HG03378 (cell line): Measurements from ENCODE around the gene TAF9B.
"Not testable (repeated sequence)": the region's sequence is repeated elsewhere in the genome, so short reads cannot be mapped to it uniquely, and the experiment has no call there.

Experiments used
- ATAC-seq: cut with Tn5 transposase; IDR thresholded peaks from one replicate; pipeline ENCODE4 v1.9.1; 2021; ENCODE audit warnings: mild to moderate bottlenecking, moderate library complexity; ENCODE audit not compliant: unreplicated experiment

Gene TAF9B

GRCh38 chrX:78139160-78140123 lies at the start of gene TAF9B:
TSS of gene TAF9B (minus strand) at chrX:78139650. CDS start at chrX:78139611, 39 bp downstream.
- peak; percentile 89 for ATAC-seq

GRCh38 chrX:78182881-78183280 lies 43.4 kb upstream of the TAF9B start:
- no peak for ATAC-seq

DNA sequence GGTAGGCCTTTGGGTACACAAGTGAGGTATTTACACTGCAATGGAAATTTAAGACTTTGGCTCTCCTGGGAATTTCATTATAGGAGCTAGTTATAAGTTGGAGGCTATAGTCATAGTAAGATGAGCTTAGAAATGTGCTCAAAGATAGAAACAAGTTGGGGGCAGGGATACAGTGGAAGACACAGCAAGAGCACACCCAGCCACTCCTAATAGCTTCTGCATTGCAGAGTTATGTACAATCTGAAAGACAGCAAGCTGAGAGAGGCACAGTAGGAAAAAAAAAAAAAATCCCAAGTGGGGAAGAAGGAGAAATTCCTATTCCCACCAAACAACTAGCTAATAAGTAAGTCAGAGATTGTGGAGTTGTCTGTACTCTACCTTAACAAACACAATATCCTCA lies 41.9 kb upstream of the TAF9B start:
- no peak for ATAC-seq

- ATAC-seq: no peak
Measured at GRCh38 chrX:78168065-78168464, 28.6 kb upstream of the TAF9B start.

DNA sequence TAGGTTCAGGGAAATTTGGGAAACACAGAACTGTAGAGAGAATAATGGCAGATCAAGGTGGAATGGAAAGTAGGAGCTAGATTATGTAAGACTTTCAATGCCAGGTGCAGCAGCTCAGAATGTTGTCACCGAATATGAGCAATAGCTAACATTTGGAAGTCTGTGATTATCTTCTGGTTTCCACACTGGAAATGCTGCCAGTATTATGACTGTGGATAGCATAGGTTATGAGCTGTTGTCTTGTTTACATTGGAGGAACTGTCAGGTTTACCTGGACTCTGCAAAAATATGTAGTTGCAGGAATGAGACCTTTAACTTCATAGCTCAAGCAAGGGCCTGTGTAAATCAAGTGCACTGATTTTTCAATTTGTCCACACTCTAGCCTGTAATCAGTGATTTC lies 26.0 kb upstream of the TAF9B start:
- no peak for ATAC-seq

DNA sequence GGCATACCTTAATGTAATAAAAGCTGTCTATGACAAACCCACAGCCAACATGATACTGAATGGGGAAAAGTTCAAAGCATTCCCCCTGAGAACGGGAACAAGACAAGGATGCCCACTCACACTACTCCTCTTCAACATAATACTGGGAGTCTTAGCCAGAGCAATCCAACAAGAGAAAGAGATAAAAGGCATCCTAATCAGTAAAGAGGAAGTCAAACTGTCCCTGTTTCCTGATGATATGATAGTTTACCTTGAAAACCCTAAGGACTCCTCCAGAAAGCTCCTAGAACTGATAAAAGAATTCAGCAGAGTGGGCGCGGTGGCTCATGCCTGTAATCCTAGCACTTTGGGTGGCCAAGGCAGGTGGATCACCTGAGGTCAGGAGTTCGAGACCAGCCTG lies 23.7 kb upstream of the TAF9B start:
- not testable (repeated sequence) for ATAC-seq

- not testable (repeated sequence) for ATAC-seq
Measured at GRCh38 chrX:78160711-78161110, 21.3 kb upstream of the TAF9B start.

DNA sequence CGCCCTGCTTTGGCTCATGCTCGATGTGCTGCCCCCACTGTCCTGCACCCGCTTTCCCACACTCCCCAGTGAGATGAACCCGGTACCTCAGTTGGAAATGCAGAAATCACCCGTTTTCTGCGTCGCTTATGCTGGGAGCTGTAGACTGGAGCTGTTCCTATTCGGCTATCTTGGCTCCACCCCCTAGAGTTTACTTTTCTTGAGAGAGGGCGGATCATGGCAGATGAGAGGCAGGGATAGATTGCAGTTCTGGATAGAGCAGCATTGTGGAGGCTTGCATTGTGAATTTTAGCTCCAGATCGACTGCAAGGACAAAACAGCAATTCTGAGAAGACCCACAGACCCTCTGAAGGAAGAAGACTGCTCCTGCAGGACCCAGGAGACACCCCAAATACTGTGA lies 18.4 kb upstream of the TAF9B start:
- not testable (repeated sequence) for ATAC-seq

DNA sequence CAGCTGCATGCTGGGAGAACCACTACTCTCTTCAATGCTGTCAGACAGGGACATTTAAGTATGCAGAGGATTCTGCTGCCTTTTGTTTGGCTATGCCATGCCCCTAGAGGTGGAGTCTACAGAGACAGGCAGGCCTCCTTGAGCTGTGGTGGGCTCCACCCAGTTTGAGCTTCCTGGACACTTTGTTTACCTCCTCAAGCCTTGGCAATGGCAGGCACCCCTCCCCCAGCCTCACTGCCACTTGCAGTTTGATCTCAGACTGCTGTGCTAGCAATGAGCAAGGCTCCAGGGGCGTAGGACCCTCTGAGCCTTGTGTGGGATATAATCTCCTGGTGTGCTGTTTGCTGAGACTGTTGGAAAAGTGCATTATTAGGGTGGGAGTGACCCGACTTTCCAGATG lies 17.9 kb upstream of the TAF9B start:
- ATAC-seq: not testable (repeated sequence)

GRCh38 chrX:78147002-78147540 lies 7.6 kb upstream of the TAF9B start:
- not testable (repeated sequence) for ATAC-seq

GRCh38 chrX:78140206-78140605 lies 756 bp upstream of the TAF9B start:
- ATAC-seq: no peak

- ATAC-seq: no peak
Measured at GRCh38 chrX:78133238-78133960, 6.1 kb downstream of the TAF9B start.

DNA sequence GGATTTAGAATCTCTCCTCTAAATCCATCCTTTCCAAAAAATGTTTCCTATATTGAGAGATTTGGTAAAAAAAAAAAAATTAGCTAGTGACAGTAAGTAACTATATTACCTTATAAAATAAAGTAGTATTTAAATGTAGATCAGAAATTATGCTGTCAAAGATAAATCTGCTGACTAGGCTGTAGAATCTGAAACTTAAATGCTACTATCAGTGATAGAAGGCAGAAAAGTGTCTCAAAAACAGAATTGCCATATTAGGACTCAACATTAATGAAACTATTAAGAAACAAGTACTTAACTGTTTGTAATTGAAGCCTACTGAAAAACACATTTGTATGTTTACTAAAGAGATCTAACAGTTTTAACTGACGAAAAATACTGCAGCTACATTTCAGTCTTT lies 8.3 kb downstream of the TAF9B start:
- no peak for ATAC-seq

- no peak for ATAC-seq
Measured at GRCh38 chrX:78130396-78130795, 9.1 kb downstream of the TAF9B start.

DNA sequence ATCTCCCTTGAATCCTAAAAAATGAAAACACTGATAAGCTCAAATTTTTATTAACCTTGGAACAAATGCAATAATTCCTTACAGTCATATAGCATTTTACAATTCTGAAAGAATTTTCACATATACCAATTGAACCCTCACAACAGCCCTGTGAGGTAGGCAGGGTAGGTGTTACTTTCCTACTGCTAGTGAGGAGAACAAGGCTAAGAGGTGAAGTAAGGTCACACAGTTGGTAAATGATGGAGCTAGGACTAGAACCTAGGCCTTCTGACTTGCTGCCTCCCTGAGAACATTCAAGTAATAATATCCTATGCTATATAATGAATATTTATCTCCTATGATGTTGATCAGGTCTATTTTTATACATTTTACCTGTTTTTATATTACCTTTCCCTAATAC lies 9.7 kb downstream of the TAF9B start:
- no peak for ATAC-seq

DNA sequence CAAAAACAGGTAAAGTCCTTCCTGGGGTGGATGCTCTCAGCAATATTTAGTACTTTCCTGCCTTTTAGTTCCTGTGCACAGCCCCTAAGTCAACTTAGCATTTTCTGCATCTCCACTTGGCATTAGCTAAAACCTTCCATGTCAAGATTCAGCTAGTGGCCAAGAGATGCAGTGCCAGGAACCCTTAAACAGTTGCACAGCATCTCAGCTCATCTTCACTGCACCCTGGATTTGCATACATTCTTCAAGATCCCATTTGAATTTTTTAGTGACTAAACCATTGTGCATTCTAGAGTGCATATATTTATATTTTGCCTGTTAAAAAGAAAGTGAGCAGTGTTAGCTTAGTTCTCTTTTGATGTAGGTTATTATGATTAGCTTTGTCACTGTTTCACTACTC lies 13.7 kb downstream of the TAF9B start:
- ATAC-seq: not testable (repeated sequence)

GRCh38 chrX:78125148-78125547 lies 14.3 kb downstream of the TAF9B start:
- ATAC-seq: no peak

DNA sequence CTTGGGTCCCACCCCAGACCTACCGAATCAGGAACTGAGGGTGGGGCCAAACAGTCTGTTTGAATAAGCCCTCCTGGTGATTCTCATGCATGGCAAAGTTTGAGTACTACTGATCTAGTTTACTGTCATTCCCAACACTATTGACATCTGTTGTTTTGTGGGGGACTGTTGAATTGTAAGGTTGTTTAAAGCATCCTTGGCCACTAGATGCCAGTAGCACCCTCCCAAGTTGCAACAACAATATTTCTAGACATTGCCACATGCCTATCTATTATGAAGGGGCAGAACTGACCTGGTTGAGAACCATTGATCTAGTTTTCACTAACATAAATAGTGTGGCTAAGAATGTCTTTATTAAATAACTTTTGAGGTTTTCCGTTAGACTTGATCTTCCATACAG lies 15.1 kb downstream of the TAF9B start:
- ATAC-seq: no peak

- ATAC-seq: no peak
Measured at GRCh38 chrX:78123190-78123589, 16.3 kb downstream of the TAF9B start.

DNA sequence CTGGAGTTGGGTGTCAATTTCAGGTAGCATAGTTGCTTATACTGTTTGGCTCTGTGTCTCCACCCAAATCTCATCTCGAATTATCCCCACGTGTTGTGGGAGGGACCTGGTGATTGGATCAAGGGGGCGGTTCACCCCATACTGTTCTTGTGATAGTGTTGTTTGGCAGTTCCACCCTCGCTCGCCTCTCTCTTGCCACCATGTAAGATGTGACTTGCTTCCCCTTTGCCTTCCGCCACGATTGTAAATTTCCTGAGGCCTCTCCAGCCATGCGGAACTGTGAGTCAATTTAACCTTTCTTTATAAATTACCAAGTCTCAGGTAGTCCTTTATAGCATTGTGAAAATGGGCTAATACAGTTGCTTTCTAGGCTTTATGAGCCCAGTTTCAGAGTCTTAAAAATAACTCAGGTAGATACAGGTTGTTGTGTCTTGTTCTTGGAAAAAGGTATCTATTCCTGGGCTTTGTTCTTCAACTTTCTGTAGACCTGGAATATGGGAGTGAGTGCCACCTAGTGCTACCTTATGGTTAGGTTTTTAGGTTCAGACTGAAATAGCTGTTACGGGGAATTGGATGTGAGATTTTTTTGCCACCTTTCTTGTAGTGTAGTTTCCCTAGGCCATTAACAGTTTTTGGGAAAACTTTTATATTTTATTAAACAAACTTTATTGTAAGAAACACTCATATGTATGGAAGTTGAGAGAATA lies 19.8 kb downstream of the TAF9B start:
- no peak for ATAC-seq

DNA sequence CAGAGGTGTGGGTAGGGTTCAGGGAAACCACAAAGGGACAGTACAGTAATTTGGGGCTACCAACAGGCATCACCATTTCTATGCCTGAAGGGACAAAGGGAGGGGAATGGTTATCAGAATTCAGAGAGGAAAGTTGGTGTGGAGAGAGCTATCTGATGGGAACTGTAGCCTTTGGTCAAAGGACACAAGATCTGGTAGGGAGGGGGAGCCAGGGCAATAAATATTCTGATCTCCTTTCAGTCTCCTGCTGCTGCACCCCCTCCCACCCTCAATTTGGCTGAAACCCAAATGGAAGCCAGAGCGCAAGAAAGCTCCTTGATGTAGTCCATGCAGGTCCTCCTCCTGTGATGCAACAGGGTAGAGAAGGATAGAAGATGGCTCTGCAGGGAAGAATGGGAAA lies 20.8 kb downstream of the TAF9B start:
- ATAC-seq: no peak
